ENCODE results near the gene CAV1. TPM values are rescaled to one million over a fixed set of nuclear protein-coding genes. Genes with fewer than 3 reads are reported as not detected.
A peak's percentile ranks its signal among the peaks of the same experiment; 100 is the strongest.

The CAV1 gene
- total RNA-seq, 1 donor from 2014 or later: 0.12 TPM

DNA sequence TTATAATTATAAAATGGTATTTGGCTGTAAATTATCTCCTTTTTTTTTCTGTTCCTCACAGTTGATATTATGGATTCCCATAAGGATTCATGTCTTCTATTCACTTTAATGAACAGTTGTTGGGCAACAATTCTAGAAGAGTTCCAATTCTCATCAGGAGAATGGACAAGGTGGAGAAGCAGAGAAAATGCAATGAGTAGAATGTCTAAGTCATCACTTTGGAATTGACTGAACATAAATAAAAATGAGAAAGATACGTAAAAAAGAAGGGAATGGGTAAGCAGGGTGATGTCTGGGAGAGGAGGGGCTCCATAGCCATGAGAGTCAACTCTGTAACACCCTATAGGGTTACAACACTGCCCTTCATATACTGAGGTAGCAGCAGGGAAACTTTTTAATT lies 27.1 kb upstream of the CAV1 start:
- H3K27me3 Mint-ChIP-seq: peaks cover 51% of the 10 kb centered on the region
- H3K27ac Mint-ChIP-seq: no peak overlapping the region
- peaks cover 9% of the 10 kb centered on the region for H3K4me1 Mint-ChIP-seq
- H3K36me3 Mint-ChIP-seq (ENCODE audit: low read depth): no peaks in the 10 kb centered on the region
- no peaks in the 10 kb centered on the region for H3K9me3 Mint-ChIP-seq
- intact Hi-C loops (cut with micrococcal nuclease): no loop called here
- no peak overlapping the region for H3K4me3 Mint-ChIP-seq
- DNase-seq: no peak

DNA sequence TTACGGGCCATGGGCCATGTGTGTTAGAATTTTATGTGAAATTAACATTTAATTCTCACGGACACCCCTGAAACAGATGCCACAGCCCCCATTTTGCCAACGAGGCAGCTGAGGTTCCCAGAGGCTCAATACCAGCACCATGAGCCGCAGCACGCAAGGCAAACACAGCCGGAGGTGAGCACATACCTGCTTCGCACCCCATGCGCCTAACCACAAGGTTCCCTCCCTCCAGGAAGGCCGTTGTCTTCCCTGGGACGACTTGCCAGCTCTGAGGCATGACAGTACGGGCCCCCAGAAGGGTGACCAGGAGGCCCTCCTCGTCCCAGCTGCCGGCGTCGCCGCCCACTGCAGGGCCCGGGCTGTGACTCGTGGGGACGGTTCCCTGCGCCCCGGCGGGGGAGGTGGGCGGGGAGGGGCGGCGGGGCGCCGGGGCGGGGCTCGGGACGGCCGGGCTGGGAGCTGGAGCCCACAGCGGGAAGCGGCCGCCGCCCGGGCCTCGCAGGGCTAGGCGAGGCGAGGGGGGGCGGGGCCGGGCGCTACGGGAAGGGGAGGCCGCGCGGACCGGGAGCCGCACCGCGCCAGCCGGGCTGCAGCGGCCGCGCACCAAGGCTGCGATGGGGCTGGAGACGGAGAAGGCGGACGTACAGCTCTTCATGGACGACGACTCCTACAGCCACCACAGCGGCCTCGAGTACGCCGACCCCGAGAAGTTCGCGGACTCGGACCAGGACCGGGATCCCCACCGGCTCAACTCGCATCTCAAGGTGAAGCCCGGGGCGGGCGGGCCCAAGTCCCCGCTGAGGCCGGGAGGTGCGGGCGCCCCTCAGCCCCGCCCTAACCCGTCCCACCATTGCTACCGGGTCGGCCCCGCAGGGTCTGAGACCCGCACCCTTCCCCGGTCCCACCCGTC lies 25.4 kb upstream of the CAV1 start, which contains the start of gene CAV2:
TSS of gene CAV2 (plus strand) at position 571 of the 910 bp plus-strand sequence. CDS start at position 615, 44 bp downstream.
- DNase-seq: no peak
- Mint-ChIP-seq H3K4me1 (peaks cover 9% of the 10 kb centered on the region), H3K36me3 (ENCODE audit: low read depth) (no peaks in the 10 kb centered on the region), H3K27ac (no peak within 1 kb of the TSS), H3K9me3 (no peaks in the 10 kb centered on the region), H3K4me3 (peak within 1 kb of the TSS; percentile 45), H3K27me3 (peaks cover 56% of the 10 kb centered on the region)
- intact Hi-C loops (cut with micrococcal nuclease): loop anchor here (1.0 kb wide), 1 partner anchor 27 kb away; no protein-coding TSS in a partner anchor

DNA sequence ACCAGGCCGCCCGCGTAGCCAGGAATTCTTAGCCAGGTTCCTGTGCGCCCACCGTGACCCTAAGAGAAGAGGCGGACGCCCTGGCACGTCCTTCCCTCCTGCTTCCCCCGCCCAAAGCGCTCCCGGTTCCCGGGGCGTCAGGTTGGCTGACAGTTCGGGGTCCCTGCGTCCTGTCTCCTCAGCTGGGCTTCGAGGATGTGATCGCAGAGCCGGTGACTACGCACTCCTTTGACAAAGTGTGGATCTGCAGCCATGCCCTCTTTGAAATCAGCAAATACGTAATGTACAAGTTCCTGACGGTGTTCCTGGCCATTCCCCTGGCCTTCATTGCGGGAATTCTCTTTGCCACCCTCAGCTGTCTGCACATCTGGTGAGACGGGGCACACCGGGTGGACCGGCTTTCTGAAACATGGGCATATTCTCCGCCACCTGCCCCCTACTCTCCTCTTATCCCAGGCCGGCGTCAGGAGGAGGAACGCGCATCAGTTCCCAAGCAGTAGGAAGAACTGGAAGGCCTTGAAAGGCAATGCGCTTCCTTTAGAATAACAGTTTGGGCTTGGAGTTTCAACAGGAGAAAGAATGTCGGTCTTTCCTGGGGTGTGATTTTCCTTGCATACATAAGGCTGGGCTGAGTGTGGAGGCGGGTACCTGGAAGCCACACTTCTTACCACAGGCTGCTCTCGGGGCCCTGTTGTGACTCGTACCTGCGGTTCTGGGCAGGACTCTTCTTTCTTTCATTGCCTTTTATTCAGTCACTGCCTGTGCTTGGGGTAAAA lies 24.6 kb upstream of the CAV1 start:
- intact Hi-C loops (cut with micrococcal nuclease): loop anchor here (1.0 kb wide), 1 partner anchor 26 kb away; no protein-coding TSS in a partner anchor
- peak; percentile 66 for DNase-seq
- peaks cover 9% of the 10 kb centered on the region for H3K4me1 Mint-ChIP-seq
- no peaks in the 10 kb centered on the region for H3K36me3 Mint-ChIP-seq (ENCODE audit: low read depth)
- H3K27ac Mint-ChIP-seq: no peak overlapping the region
- peak overlapping the region; percentile 45 for H3K4me3 Mint-ChIP-seq
- peaks cover 58% of the 10 kb centered on the region for H3K27me3 Mint-ChIP-seq
- H3K9me3 Mint-ChIP-seq: no peaks in the 10 kb centered on the region

DNA sequence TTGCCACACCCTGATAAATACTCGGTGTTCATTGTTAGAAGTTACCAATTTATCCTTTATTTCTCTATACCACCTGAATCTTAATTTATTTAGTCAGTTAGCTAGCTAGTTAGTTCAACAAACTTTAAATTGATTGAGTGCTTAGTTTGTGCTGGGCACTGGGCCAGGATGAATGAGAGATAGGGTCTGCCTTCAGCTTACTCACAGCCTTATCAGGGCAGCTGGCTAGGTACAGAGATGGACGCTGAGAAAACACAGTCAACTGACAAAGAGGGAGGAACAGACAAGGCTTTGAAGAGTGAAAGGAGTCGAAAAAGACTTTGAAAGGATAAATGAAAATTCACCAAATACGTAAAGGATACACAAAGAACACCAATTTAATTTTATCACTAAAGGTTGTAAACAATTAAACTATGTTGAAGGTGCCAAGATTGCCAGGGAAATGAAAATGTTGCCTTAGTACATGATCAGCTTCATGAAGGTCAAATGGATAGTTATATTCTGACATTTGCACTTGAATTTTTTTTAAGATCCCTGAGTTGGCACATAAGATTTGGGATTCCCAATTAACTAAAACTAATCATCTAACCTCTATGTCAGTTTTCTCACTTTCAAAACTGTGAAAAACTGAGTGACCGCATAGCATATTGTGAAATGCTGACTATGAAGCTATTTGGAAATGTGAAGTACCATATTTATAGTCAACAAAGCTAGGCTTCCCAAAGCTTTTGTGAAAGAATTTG lies 23.2 kb upstream of the CAV1 start:
- Mint-ChIP-seq H3K27me3 (peaks cover 60% of the 10 kb centered on the region), H3K4me3 (no peak overlapping the region), H3K27ac (no peak overlapping the region), H3K4me1 (peaks cover 9% of the 10 kb centered on the region), H3K9me3 (no peaks in the 10 kb centered on the region), H3K36me3 (ENCODE audit: low read depth) (no peaks in the 10 kb centered on the region)
- DNase-seq: no peak
- intact Hi-C loops (cut with micrococcal nuclease): no loop called here

DNA sequence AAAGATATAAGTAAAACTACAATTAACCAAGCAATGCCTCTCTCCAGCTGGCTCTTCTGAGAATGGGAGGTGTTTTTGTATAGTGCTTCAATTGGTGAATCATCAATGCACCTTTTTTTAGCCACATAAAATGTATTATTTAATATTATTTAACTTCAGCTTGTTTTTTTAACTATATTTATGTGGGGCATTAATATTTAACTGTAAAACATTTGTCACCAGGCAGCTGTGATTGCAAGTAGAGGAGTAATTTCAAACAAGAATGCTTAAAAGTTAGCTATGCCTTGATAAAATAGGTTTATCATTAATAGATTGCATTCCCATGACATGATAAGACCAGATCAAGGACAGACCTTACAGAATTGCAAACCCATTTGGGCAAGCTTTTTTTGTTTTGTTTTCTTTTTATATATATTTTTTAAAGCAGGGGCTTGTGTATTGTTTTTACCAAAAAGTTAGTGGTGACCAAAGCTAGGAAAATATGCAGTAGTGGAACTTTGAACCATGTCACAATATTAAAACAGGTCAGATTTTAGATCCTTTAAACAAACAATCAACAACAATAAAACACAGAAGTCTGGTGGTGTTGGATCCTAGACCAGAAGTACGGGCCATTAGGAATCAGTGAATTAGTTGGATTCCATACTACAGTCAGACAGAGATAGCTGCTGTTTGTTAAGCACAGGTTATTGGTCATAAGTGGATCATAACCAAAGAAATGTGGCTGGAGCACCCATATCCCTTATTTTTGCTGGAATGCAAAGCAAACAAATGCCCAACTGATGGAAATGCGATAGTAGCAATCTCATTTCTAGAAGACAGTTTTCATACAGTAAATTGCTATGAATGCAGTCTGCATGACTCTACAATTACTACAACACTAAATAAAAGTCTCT lies 22.4 kb upstream of the CAV1 start:
- DNase-seq: no peak
- H3K27me3 Mint-ChIP-seq: peaks cover 60% of the 10 kb centered on the region
- intact Hi-C loops (cut with micrococcal nuclease): no loop called here
- no peaks in the 10 kb centered on the region for H3K9me3 Mint-ChIP-seq
- peaks cover 9% of the 10 kb centered on the region for H3K4me1 Mint-ChIP-seq
- H3K4me3 Mint-ChIP-seq: no peak overlapping the region
- no peak overlapping the region for H3K27ac Mint-ChIP-seq
- no peaks in the 10 kb centered on the region for H3K36me3 Mint-ChIP-seq (ENCODE audit: low read depth)

DNA sequence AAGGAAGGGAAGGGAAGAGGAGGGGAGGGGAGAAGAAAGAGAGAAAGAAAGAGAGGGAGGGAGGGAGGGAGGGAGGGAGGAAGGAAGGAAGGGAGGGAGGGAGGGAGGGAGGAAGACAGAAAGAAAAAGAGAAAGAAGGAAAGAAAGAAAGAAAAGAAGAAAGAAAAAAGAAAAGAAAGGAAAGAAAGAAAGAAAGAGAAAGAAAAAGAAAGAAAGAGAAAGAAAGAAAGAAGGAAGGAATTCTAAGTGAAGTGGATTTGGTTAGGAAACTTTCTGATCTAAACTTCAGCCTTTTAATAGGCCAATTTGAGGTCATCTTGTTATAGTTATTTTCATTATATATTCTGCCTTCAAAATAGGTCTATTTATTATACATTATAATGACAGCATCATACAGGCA lies 21.0 kb upstream of the CAV1 start:
- intact Hi-C loops (cut with micrococcal nuclease): no loop called here
- Mint-ChIP-seq H3K36me3 (ENCODE audit: low read depth) (no peaks in the 10 kb centered on the region), H3K27me3 (peaks cover 50% of the 10 kb centered on the region), H3K4me3 (no peak overlapping the region), H3K9me3 (no peaks in the 10 kb centered on the region), H3K27ac (no peak overlapping the region), H3K4me1 (peaks cover 9% of the 10 kb centered on the region)
- no peak for DNase-seq

DNA sequence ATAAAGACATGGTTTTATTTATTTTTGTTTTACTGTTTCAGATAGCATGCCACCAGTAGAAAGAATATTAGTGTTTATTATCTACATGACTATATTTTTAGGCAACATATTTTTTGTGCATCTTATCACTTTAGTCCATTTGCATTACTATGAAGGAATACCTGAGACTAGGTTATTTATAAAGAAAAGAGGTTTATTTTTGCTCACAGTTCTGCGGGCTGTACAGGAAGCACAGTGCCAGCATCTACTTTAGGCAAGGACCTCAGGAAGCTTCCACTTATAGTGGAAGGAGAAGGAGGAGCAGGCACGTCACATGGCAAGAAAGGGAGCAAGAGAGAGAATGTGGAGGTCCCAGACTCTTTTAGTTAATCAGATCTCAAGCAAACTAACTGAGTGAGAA lies 19.6 kb upstream of the CAV1 start:
- Mint-ChIP-seq H3K27ac (no peak overlapping the region), H3K4me3 (no peak overlapping the region), H3K27me3 (peaks cover 54% of the 10 kb centered on the region), H3K36me3 (ENCODE audit: low read depth) (no peaks in the 10 kb centered on the region), H3K9me3 (no peaks in the 10 kb centered on the region), H3K4me1 (peaks cover 6% of the 10 kb centered on the region)
- intact Hi-C loops (cut with micrococcal nuclease): no loop called here
- no peak for DNase-seq

DNA sequence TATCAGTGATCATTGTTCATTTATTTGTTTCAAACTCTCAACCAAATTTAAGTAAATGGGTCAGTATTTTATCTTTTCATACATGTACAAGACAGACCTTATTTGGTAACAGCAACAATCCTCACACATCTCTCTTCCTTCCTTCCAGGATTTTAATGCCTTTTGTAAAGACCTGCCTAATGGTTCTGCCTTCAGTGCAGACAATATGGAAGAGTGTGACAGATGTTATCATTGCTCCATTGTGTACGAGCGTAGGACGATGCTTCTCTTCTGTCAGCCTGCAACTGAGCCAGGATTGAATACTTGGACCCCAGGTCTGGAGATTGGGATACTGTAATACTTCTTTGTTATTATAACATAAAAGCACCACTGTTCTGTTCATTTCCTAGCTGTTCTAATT lies 19.0 kb upstream of the CAV1 start:
- Mint-ChIP-seq H3K27ac (no peak overlapping the region), H3K27me3 (peaks cover 49% of the 10 kb centered on the region), H3K4me1 (peaks cover under 1% of the 10 kb centered on the region), H3K9me3 (no peaks in the 10 kb centered on the region), H3K36me3 (ENCODE audit: low read depth) (no peaks in the 10 kb centered on the region), H3K4me3 (no peak overlapping the region)
- DNase-seq: no peak
- intact Hi-C loops (cut with micrococcal nuclease): no loop called here

DNA sequence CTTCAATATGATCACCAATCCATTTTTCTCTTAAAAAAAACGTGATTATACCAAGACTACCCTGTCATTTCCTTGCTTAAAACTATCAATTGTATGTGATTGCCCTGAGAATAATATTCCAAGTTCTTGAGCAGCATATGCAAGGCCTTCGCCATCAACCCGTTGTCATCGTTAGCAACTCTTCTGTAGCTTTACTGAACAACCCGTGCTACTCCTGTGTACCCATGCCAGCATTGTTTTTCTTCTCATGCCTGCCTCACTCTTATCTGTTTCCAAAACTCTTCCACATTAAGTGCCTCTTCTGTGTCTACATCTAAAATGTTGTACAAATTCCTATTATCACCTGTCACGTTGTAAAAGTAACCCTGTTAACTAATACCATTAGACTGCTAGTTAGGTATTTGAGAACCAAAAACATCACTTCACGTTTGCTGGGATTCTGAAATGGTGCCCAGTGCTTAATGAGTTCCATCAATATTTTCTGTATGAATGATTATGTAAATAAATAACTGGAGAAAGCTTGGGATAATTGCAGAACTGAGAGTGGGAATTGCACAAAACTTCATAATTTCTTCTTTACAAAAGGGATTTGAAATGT lies 14.8 kb upstream of the CAV1 start:
- Mint-ChIP-seq H3K27me3 (peaks cover 48% of the 10 kb centered on the region), H3K36me3 (ENCODE audit: low read depth) (no peaks in the 10 kb centered on the region)

DNA sequence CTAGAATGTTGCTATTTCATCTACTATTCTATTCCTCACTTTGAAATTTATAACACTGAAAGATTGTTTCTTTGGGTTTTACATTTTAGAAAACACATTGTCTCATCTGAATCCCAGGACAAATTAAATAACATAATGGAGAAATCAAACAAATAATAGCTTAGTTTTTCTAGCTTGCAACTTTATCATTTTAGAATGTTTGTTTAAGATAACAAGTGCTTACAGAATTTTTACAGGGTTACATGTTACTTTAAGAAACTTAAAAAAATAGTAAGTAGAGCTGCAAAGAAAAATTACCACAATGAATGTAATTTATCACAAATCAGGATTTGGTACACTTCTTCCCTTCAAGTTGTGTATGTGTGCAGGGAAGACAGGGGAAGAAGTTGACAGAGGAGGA lies 14.0 kb upstream of the CAV1 start:
- Mint-ChIP-seq H3K9me3 (no peaks in the 10 kb centered on the region), H3K4me1 (peaks cover 6% of the 10 kb centered on the region), H3K27me3 (peaks cover 49% of the 10 kb centered on the region), H3K4me3 (no peak overlapping the region), H3K36me3 (ENCODE audit: low read depth) (no peaks in the 10 kb centered on the region), H3K27ac (no peak overlapping the region)
- DNase-seq: no peak
- intact Hi-C loops (cut with micrococcal nuclease): no loop called here

More for the DNA sequence above, 14.8 kb upstream of the CAV1 start:
- peaks cover 6% of the 10 kb centered on the region for H3K4me1 Mint-ChIP-seq
- intact Hi-C loops (cut with micrococcal nuclease): no loop called here
- no peak overlapping the region for H3K27ac Mint-ChIP-seq
- no peak for DNase-seq
- H3K9me3 Mint-ChIP-seq: no peaks in the 10 kb centered on the region
- H3K4me3 Mint-ChIP-seq: no peak overlapping the region

DNA sequence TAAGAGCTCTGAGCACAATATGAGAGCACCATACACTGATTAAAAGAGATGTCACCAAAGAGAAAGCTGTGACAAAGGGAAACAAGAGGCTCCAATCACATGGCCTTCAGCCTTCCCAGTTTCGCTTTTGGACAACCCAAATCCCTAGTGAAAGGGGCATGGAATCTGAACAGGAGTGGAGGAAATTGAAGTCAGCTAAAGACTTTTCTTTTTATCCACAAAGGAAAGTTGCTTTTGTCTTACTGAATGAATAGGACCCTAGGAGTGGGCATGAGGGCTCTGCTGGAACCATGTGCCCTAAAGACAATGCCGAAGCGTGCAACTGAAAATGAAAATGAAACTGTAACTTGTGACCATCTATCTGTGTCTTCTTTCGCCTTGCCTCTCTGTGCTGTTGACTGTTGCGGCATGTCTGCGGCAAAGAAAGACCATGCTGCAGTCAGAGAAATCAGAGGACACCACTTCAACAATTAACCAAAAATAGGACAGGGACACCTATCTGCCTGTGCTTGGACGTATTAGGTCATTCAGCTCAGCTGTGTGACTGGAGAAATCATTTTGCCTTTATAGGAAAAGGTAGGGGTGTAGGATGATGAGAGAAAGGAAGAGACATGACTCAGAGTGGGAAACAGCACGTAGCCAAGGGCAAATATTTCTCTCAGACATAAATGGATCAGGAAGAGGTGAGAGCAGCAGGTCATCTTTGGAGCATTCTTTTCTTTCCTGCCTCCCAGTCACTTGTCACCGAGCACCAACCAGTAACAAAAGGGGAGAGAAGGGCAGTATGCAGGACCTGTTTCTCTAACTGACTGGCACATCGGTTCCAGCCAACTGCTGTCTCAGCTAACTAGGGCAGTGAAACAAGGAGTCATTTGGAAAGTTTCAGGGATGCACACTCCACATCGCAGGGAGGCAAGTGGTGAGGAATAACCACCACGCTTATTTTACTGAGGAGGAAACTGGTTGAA lies 13.0 kb upstream of the CAV1 start:
- intact Hi-C loops (cut with micrococcal nuclease): no loop called here
- DNase-seq: peak; percentile 66
- no peaks in the 10 kb centered on the region for H3K36me3 Mint-ChIP-seq (ENCODE audit: low read depth)
- H3K9me3 Mint-ChIP-seq: no peaks in the 10 kb centered on the region
- H3K27ac Mint-ChIP-seq: no peak overlapping the region
- H3K4me3 Mint-ChIP-seq: peak overlapping the region; percentile 74
- H3K4me1 Mint-ChIP-seq: peaks cover 6% of the 10 kb centered on the region
- H3K27me3 Mint-ChIP-seq: peaks cover 46% of the 10 kb centered on the region

Data from activated CD4-positive, alpha-beta T cell treated with anti-CD3 and anti-CD28 coated beads, Interleukin-2, amount 10 ng/mL, durations not matched to agents 24 days and 14 days (primary cell).